GM19463 (cell line): ENCODE measurements around the gene AHNAK.

Experiments
- ATAC-seq: cut with Tn5 transposase; IDR thresholded peaks from one replicate; pipeline ENCODE4 v1.9.1; 2021; ENCODE audit warnings: mild to moderate bottlenecking, moderate library complexity; ENCODE audit not compliant: unreplicated experiment

The AHNAK gene

GRCh38 chr11:62437616-62438015 is 109.0 kb downstream of the AHNAK start:
- no peak for ATAC-seq

GRCh38 chr11:62435846-62436660 is 110.6 kb downstream of the AHNAK start:
- ATAC-seq, result no peak

GRCh38 chr11:62433904-62434276 is 112.7 kb downstream of the AHNAK start:
- no peak for ATAC-seq

GRCh38 chr11:62433141-62433903 is 113.3 kb downstream of the AHNAK start:
- no peak for ATAC-seq

GRCh38 chr11:62432695-62433094 is 113.9 kb downstream of the AHNAK start:
- no peak for ATAC-seq

- no peak for ATAC-seq
Observed at GRCh38 chr11:62431171-62431901, 115.3 kb downstream of the AHNAK start.

GRCh38 chr11:62430425-62430824 is 116.2 kb downstream of the AHNAK start:
- ATAC-seq, result no peak

GRCh38 chr11:62428871-62429560 is 117.6 kb downstream of the AHNAK start:
- ATAC-seq, result no peak

GRCh38 chr11:62427630-62428233 is 118.9 kb downstream of the AHNAK start:
- ATAC-seq, result no peak

GRCh38 chr11:62423012-62423411 is 123.6 kb downstream of the AHNAK start:
- no peak for ATAC-seq

GRCh38 chr11:62421996-62422395 is 124.6 kb downstream of the AHNAK start:
- no peak for ATAC-seq

- ATAC-seq, result no peak
Observed at GRCh38 chr11:62420882-62421281, 125.7 kb downstream of the AHNAK start.

- ATAC-seq, result no peak
Observed at GRCh38 chr11:62419943-62420342, 126.7 kb downstream of the AHNAK start.

GRCh38 chr11:62419314-62419929 is 127.2 kb downstream of the AHNAK start:
- no peak for ATAC-seq

GRCh38 chr11:62418733-62419132 is 127.9 kb downstream of the AHNAK start, which contains the start of gene SCGB1A1:
Gene SCGB1A1, plus strand, starts transcription at chr11:62419033. Its CDS starts 63 bp downstream, at chr11:62419096.
- ATAC-seq, result no peak

GRCh38 chr11:62418136-62418535 is 128.5 kb downstream of the AHNAK start:
- no peak for ATAC-seq

GRCh38 chr11:62416596-62416995 is 130.0 kb downstream of the AHNAK start:
- ATAC-seq, result no peak

GRCh38 chr11:62413060-62413696 is 133.4 kb downstream of the AHNAK start:
- ATAC-seq, result no peak

- ATAC-seq, result no peak
Observed at GRCh38 chr11:62411524-62411923, 135.1 kb downstream of the AHNAK start.
